ENCODE measurements around the gene LRRC28. TPM values are rescaled to one million over a fixed set of nuclear protein-coding genes. Genes with fewer than 3 reads are reported as not detected.
"Not testable (repeated sequence)": the region's sequence is repeated elsewhere in the genome, so short reads cannot be mapped to it uniquely, and the experiment has no call there.

Gene LRRC28
- total RNA-seq, 1 experiment from 2014 or later: 30.5 TPM

DNA sequence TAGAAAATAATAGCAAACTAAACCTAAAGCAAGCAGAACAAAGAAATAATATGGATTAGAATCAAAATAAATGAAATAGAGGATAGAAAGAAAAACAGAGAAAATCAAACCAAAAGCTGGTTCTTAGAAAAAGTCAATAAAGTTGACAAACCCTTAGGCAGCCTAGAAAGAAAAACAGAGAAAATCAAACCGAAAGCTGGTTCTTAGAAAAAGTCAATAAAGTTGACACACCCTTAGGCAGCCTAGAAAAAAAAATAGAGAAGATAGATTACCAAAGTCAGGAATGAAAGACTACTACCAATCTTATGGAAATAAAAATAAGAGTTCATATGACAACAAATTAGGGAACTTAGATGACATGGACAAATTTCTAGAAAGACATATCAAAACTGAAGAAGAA lies 142.4 kb downstream of the LRRC28 start:
- DNase-seq (ENCODE audit: low spot score): no peak

DNA sequence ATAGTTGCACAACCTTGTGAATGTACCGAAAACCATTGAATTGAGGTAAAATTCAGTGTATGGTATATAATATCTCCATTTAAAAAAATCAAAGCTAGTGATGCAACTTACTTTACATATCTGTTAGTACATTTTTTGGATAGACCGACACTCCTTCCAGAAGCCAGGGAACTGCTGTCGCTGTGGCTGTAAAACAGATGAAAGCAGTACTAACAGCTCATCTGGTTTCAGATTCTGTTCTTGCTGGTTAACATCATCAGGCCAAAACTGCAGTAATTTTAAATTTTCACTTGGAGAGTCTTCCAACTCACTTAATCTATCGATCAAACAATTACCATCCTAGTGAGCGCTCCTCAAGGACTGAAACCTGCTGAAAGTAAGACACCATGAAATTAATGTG lies 145.1 kb downstream of the LRRC28 start:
- DNase-seq (ENCODE audit: low spot score): no peak

GRCh38 chr15:99399061-99399460 lies 147.8 kb downstream of the LRRC28 start:
- no peak for DNase-seq (ENCODE audit: low spot score)

DNA sequence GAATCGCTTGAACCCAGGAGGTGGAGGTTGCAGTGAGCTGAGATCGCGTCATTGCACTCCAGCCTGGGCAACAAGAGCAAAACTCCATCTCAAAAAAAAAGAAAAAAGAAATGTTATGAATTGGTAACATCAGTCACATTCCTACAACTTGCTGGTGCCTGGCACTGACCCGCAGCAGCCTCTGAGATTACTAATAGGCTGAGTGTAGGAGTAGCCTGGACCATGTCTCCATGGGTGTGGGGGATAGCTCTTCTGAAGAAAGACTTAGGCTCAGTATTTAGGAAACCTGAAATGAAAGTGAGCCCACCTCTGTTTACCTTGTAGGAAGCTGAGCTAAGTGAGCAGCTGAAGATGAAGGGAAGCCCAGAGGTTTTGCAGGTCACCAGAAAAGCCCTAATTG lies 148.3 kb downstream of the LRRC28 start:
- DNase-seq (ENCODE audit: low spot score): no peak

GRCh38 chr15:99401216-99401615 lies 149.9 kb downstream of the LRRC28 start:
- not testable (repeated sequence) for DNase-seq (ENCODE audit: low spot score)

DNA sequence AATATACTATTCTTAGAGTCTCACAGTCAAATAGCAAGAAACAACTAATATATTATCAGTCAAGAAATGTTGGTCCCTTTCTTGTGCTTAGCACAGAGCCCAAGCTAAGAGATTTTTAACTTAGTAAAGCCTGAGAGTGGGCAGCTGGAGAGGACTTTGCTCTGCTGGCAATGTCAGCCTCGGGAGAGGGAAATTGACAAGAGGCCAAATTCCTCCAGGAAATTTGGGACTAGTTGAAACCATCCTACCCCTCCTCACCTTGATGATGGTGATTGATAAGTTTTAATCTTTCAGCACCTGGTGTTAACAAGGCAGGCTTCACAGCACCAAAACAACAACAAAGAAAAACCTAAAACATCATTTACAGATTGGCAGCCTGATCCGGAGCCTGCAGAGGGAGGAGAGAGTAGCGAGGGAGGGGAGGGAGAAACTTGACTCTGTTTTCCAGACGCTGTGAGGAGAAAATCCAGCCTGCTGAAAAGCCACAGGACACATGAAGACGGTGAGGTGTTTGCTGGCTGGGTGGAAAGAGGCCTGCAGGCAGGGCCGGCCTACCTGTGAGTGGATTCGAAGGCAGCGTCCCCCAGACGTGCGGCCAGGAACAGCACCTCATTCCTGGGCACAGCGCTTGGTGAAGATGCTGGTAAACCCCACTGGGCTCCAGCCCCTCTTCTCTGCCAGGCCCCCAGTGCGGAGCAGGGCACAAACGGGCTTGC lies 150.9 kb downstream of the LRRC28 start:
- DNase-seq (ENCODE audit: low spot score): no peak

DNA sequence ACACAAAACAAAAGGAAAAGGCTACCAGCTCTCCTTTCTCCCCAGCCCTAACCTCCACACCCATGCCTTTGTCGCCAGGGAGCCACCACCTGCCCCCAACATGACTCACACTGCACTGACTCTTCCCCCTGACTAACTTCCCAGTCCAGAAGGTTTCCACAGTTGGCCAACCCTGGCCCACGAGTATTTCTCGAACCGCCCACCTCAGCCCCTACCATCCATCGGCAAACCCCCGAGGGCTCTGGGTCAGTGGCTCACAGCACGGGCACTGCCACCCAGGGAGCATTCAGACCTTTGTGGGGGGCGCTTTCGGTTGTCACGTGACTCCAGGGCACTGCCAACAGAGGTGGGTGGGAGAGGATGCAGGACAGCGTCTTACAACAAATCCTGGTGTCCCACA lies 152.3 kb downstream of the LRRC28 start:
- no peak for DNase-seq (ENCODE audit: low spot score)

- DNase-seq (ENCODE audit: low spot score): no peak
These were observed 153.2 kb downstream of the LRRC28 start for GRCh38 chr15:99404454-99404853.

GRCh38 chr15:99406120-99406519 lies 154.8 kb downstream of the LRRC28 start:
- no peak for DNase-seq (ENCODE audit: low spot score)

DNA sequence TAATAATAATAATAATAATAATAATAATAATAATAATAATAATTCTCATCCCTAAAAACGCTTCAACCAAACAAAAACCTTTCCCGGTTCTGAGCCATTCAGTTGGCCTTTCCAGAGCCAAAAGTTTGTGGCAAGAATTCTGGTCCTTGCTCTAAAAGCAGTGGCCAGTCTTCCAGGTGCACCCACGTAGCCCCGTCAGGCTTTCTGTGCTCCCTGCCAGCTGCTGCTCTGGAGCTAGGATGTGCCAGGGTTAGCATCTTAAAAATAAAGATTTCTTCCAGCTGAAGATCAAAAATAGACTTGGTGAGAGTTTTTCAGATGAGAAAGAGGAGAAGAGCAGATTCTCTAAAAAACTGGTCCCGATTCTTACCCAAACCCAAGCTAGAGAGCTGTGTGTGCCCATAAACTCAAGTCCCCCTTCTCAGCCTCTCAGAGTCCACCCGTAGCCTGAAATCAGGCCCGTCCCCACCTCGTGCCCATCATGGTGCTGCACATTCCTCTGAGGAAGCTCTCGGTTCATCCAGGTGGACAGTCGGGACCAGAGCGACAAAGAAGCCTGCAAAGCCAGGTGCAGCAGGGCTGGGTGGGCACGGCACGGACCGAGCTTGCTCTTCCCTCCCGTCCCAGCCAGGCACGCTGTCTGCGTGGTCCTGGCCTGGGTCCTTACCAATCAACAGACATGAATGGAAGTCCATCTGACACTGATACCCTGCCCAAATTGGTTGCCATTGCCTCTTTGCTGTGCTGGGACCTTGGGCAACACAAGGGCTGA lies 155.6 kb downstream of the LRRC28 start:
- DNase-seq (ENCODE audit: low spot score): no peak

DNA sequence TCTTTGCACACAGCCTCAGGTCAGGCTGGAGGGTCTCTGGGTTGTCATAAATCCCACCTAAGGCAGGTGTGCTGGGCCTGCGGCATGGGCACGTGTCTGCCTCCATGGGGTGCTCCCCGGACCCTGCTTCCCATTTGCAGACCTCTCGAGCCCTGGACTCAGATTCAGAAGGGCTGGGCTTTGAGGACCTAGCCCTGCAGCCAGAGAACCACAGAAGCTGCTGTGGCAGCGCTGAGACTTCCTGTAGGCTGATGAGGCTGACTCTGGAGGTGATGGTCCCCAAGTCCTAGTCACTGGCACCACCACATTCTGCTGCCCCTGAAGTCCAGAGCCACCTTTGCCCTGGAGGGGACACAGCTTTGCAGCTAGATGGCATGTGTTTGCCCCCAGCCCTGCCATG lies 156.4 kb downstream of the LRRC28 start:
- DNase-seq (ENCODE audit: low spot score): no peak

- peak; percentile 81 for DNase-seq (ENCODE audit: low spot score)
These were observed 157.2 kb downstream of the LRRC28 start for GRCh38 chr15:99408236-99409096.

- no peak for DNase-seq (ENCODE audit: low spot score)
These were observed 157.8 kb downstream of the LRRC28 start for GRCh38 chr15:99409097-99409473.

DNA sequence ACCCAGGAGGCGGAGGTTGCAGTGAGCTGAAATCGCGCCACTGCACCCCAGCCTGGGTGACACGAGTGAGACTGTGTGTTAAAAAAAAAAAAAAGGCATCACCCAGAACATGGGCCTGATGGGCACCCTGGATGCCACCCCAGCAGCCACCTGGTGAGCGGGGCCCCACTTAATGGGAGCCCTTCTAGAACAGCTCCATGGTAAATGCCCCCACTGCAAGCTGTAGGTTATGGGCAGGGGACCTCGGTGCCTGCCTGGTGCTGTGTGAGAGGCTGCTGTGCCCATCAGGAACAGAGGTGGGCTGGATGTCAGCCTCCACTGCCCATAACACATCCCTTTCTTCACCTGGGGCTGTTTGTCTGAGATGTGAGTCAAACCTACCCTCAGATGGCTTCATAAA lies 158.3 kb downstream of the LRRC28 start:
- no peak for DNase-seq (ENCODE audit: low spot score)

DNA sequence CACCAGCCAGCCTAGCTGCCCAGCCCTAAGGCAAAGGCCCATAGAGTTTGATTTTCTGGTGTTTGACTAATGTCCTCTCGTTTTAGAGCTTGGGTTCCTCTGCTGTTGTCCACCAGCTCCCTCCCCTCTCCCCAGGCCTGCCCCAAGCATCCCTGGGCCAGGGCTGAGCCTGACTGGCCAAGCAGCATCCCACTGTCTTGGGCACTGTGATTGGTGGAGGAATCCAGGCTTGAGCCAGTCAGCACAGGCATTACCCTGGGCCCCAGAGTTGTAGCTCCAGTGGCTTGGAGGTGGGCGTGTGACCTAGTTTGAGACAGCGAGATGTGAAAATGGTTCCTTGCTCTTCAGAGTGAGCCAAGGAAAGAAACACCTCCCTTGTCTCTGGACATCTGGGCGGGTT lies 159.2 kb downstream of the LRRC28 start:
- no peak for DNase-seq (ENCODE audit: low spot score)

GRCh38 chr15:99411234-99411633 lies 160.0 kb downstream of the LRRC28 start:
- DNase-seq (ENCODE audit: low spot score): no peak

- no peak for DNase-seq (ENCODE audit: low spot score)
These were observed 160.8 kb downstream of the LRRC28 start for GRCh38 chr15:99412082-99412481.

DNA sequence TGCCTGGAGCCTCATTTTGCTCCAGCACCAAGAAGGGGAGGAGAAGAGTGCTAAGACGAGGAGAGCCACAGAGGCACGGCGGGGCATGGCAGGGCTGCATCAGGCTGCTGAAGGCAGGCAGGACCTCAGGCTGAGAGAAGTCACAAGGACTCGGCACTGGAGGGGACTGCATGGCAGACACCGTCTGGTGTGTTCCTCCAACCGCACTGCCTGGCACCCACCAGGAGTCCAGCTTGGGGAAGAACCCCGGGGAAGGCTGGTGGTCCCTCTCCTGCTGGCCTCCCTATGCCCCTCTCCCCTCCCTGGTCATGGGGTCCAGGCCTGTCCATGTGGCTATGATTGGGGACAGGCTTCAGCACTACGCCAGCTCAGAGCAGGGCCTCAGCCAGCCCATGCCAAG lies 161.3 kb downstream of the LRRC28 start:
- DNase-seq (ENCODE audit: low spot score): no peak

DNA sequence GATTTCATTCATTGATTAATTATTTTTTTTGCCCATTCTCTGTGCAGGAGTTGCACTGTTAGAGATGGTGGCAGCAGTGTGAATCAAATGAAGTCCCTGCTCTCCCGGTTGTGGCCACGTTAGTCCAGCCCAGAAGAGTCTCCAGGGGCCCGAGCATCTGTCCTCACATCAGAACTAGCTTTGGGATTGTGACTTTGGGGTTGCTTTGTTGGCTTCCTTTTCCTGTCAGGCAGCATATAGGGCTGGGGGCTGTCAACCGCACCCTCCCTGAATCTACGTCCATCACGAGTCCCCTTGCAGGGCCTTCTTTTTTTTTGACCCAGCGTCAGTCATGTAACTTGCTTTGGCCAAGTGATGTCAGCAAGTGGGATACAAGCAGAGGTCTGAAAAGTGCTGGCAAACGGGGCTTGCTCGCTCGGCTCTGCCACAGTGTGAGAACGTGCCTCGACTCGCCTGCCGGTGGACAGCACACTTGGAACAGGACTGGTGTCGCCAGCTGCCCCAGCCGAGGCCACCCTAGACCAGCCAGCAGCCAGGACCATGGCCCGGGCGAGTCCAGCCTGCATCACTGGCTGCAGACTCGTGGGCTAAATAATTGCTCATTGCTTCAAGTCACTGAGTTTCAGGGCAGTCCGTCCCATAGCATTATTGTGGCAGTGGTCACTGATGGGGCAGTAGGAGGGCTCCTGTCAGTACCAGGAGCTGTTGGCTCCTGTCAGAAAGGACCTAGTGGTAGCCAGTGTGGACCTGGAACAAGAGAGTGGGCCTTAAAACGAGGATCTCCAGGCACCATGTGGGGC lies 162.9 kb downstream of the LRRC28 start:
- no peak for DNase-seq (ENCODE audit: low spot score)

GRCh38 chr15:99414755-99415731 lies 163.8 kb downstream of the LRRC28 start:
- DNase-seq (ENCODE audit: low spot score): no peak

Data from H4 (cell line).